Measurements from ENCODE around the gene CD163.
"Not testable (repeated sequence)": the region's sequence is repeated elsewhere in the genome, so short reads cannot be mapped to it uniquely, and the experiment has no call there.

Gene CD163

DNA sequence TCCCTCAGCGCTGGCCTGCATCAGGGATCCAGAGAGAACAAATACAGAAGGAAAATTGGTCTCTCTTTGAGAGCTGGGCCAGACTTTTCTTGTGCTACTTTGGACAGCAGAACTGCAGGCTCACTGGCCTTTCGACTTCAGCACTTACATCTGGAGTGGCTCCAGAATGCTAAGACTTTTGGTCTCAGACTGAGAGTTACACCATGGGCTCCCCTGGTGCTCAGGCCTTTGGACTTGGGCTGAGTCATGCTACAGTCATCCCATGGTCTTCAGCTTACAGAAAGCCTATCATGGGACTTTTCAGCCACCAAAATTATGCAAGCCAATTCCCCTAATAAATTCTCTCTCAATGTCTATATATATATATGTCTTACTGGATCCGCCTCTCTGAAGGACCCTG lies 9.0 kb upstream of the CD163 start:
- H4K20me1 ChIP-seq (ENCODE audit: insufficient read depth): no peaks in the 10 kb centered on the region
- no peak overlapping the region for H3K4me3 ChIP-seq (IDR thresholded peaks at IDR 0.05; ENCODE audit: insufficient read depth, low read depth, low read length)
- H3K9ac ChIP-seq: no peak overlapping the region
- no peaks in the 10 kb centered on the region for H3K36me3 ChIP-seq (ENCODE audit: insufficient read depth)
- no peaks in the 10 kb centered on the region for H3K27me3 ChIP-seq (ENCODE audit: insufficient read depth, low read depth)
- no peak overlapping the region for H2AFZ ChIP-seq (ENCODE audit: low read depth)
- H3K4me2 ChIP-seq: no peak overlapping the region
- no peaks in the 10 kb centered on the region for H3K79me2 ChIP-seq (ENCODE audit: insufficient read depth, low read depth)
- TF ChIP-seq, protein P1, sequence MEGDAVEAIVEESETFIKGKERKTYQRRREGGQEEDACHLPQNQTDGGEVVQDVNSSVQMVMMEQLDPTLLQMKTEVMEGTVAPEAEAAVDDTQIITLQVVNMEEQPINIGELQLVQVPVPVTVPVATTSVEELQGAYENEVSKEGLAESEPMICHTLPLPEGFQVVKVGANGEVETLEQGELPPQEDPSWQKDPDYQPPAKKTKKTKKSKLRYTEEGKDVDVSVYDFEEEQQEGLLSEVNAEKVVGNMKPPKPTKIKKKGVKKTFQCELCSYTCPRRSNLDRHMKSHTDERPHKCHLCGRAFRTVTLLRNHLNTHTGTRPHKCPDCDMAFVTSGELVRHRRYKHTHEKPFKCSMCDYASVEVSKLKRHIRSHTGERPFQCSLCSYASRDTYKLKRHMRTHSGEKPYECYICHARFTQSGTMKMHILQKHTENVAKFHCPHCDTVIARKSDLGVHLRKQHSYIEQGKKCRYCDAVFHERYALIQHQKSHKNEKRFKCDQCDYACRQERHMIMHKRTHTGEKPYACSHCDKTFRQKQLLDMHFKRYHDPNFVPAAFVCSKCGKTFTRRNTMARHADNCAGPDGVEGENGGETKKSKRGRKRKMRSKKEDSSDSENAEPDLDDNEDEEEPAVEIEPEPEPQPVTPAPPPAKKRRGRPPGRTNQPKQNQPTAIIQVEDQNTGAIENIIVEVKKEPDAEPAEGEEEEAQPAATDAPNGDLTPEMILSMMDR (conservative IDR thresholded peaks at IDR 0.05; ENCODE audit: low read depth, low read length): no peak
- no peak overlapping the region for H3K27ac ChIP-seq
- H3K4me1 ChIP-seq (ENCODE audit: low read depth, poor library complexity, severe bottlenecking): no peaks in the 10 kb centered on the region

DNA sequence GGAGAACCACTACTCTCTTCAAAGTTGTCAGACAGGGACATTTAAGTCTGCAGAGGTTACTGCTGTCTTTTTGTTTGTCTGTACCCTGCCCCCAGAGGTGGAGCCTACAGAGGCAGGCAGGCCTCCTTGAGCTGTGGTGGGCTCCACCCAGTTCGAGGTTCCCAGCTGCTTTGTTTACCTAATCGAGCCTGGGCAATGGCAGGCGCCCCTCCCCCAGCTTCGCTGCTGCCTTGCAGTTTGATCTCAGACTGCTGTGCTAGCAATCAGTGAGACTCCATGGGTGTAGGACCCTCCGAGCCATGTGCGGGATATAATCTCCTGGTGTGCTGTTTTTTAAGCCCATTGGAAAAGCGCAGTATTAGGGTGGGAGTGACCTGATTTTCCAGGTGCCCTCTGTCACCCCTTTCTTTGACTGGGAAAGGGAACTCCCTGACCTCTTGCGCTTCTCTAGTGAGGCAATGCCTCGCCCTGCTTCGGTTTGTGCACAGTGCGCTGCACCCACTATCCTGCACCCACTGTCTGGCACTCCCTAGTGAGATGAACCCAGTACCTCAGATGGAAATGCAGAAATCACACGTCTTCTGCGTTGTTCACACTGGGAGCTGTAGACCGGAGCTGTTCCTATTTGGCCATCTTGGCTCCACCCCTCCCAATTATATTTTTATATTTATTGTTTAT lies 6.4 kb upstream of the CD163 start:
- not testable (repeated sequence) for H3K27ac ChIP-seq; H4K20me1 ChIP-seq (ENCODE audit: insufficient read depth); H3K4me3 ChIP-seq (IDR thresholded peaks at IDR 0.05; ENCODE audit: insufficient read depth, low read depth, low read length); H3K4me1 ChIP-seq (ENCODE audit: low read depth, poor library complexity, severe bottlenecking); H2AFZ ChIP-seq (ENCODE audit: low read depth); H3K27me3 ChIP-seq (ENCODE audit: insufficient read depth, low read depth); H3K79me2 ChIP-seq (ENCODE audit: insufficient read depth, low read depth); H3K36me3 ChIP-seq (ENCODE audit: insufficient read depth); H3K4me2 ChIP-seq; H3K9ac ChIP-seq

DNA sequence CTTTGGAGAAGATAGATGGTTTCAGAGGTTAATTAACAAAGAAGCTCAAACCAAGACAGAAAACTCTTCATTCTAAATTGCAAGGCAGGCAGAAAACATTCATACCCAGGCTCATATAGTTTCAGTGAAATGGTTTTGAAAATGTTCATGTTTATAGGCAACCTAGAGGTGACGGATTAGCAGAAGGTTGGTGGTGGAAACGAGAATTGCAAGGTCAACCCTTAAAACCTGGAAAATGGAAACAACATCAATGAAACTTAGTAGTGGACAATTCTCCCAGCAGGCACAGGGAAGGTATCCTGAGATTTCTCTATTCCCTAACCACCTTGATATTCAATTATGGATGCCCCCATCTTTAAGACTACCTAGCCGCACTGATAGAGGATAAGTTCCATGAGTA lies 965 bp downstream of the CD163 start:
- Histone ChIP-seq H4K20me1 (ENCODE audit: insufficient read depth) (no peaks in the 10 kb centered on the region), H2AFZ (ENCODE audit: low read depth) (no peak overlapping the region), H3K36me3 (ENCODE audit: insufficient read depth) (no peaks in the 10 kb centered on the region), H3K4me1 (ENCODE audit: low read depth, poor library complexity, severe bottlenecking) (no peaks in the 10 kb centered on the region), H3K4me3 (IDR thresholded peaks at IDR 0.05; ENCODE audit: insufficient read depth, low read depth, low read length) (no peak overlapping the region), H3K9ac (no peak overlapping the region), H3K79me2 (ENCODE audit: insufficient read depth, low read depth) (no peaks in the 10 kb centered on the region), H3K27me3 (ENCODE audit: insufficient read depth, low read depth) (no peaks in the 10 kb centered on the region), H3K4me2 (no peak overlapping the region), H3K27ac (no peak overlapping the region)
- TF ChIP-seq, protein P1 (conservative IDR thresholded peaks at IDR 0.05; ENCODE audit: low read depth, low read length): no peak

DNA sequence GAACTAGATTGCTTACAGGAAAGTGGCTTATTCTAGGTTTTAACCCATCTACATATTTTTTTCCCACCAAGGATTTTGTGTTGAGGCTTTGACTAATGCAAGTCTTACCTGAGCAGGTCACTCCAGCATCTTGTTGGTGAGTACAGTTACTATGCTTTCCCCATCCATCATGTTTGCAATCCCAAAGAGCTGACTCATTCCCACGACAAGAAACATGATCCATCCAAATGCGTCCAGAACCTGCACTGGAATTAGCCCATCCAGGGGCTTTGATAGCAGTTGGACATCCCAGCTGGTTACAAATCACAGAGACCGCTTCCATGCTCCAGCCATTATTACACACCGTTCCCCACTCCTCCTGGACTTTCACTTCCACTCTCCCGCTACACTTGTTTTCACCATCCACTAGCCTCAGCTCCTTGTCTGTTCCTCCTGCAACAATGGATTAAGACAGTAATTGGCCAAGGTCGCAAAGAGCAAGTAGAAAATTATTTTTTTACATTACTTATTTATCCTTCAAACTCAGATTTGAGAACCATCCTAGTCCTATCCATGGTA lies 2.5 kb downstream of the CD163 start:
- H3K4me2 ChIP-seq: no peak overlapping the region
- H3K9ac ChIP-seq: no peak overlapping the region
- TF ChIP-seq, protein P1 (conservative IDR thresholded peaks at IDR 0.05; ENCODE audit: low read depth, low read length): no peak
- no peaks in the 10 kb centered on the region for H3K4me1 ChIP-seq (ENCODE audit: low read depth, poor library complexity, severe bottlenecking)
- H3K27ac ChIP-seq: no peak overlapping the region
- H3K79me2 ChIP-seq (ENCODE audit: insufficient read depth, low read depth): no peaks in the 10 kb centered on the region
- no peak overlapping the region for H2AFZ ChIP-seq (ENCODE audit: low read depth)
- no peaks in the 10 kb centered on the region for H3K27me3 ChIP-seq (ENCODE audit: insufficient read depth, low read depth)
- H4K20me1 ChIP-seq (ENCODE audit: insufficient read depth): no peaks in the 10 kb centered on the region
- H3K4me3 ChIP-seq (IDR thresholded peaks at IDR 0.05; ENCODE audit: insufficient read depth, low read depth, low read length): no peak overlapping the region
- no peaks in the 10 kb centered on the region for H3K36me3 ChIP-seq (ENCODE audit: insufficient read depth)

DNA sequence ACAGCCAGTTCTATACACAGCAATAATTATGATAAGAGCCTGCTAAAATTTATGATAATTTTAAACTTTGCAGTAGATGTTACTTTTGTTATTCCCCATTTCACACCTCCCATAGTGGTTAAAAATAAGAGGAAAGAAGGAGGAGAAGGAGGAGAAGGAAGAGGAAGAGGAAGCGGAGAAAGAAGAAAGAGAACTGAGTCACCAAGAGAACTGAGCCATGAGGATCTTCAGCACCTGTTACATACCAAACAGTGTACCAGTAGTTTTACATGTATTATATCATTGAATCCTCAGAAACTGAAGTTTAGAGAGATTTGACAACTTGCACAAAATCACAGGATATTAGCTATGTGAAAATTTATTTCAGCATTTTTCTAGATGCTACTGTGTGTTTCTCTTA lies 3.9 kb downstream of the CD163 start:
- Histone ChIP-seq H3K9ac (no peak overlapping the region), H3K27ac (no peak overlapping the region)

More for the DNA sequence above, 3.9 kb downstream of the CD163 start:
- TF ChIP-seq, protein P1 (conservative IDR thresholded peaks at IDR 0.05; ENCODE audit: low read depth, low read length): no peak
- Histone ChIP-seq H2AFZ (ENCODE audit: low read depth) (no peak overlapping the region), H3K4me3 (IDR thresholded peaks at IDR 0.05; ENCODE audit: insufficient read depth, low read depth, low read length) (no peak overlapping the region), H3K36me3 (ENCODE audit: insufficient read depth) (no peaks in the 10 kb centered on the region), H3K79me2 (ENCODE audit: insufficient read depth, low read depth) (no peaks in the 10 kb centered on the region), H3K4me1 (ENCODE audit: low read depth, poor library complexity, severe bottlenecking) (no peaks in the 10 kb centered on the region), H4K20me1 (ENCODE audit: insufficient read depth) (no peaks in the 10 kb centered on the region), H3K27me3 (ENCODE audit: insufficient read depth, low read depth) (no peaks in the 10 kb centered on the region), H3K4me2 (no peak overlapping the region)
